ENCODE data around the gene FHL3.

FHL3 gene

GRCh38 chr1:37947364-37947763 lies 58.0 kb downstream of the FHL3 start:
- no peak for DNase-seq (ENCODE audit: extremely low read depth in 1 of 2, low read depth in 1 of 2)

Data from stimulated activated CD8-positive, alpha-beta memory T cell treated with anti-CD3 and anti-CD28 coated beads, Interleukin-7, amount 100 ng/mL, for 48 hours (primary cell).